Prostate gland (tissue), 2 donors: ENCODE measurements around the gene PIGM. TPM values are rescaled to one million over a fixed set of nuclear protein-coding genes. Genes with fewer than 3 reads are reported as not detected.
A peak's percentile ranks its signal among the peaks of the same experiment; 100 is the strongest.

Source experiments
- DNase-seq: peaks from one replicate; pipeline ENCODE4 v3.0.0-alpha.2; 2019; ENCODE audit warnings: low spot score
- H3K27ac ChIP-seq, 2 donors: fragments of 200-600 bp; sonication (generic); 2 replicates each; pipeline ENCODE4 v1.5.1; 2017 to 2019
- H3K27me3 ChIP-seq: fragments of 200-600 bp; sonication (generic); replicated peaks from 2 replicates; pipeline ENCODE4 v1.5.1; 2019; ENCODE audit not compliant: insufficient read depth
- H3K36me3 ChIP-seq, 2 donors: fragments of 200-600 bp; sonication (generic); 1 replicate in 1 of 2; 2 replicates in 1 of 2; pipeline versions ENCODE4 v1.5.1 to v1.8.1; 2017 to 2019
- H3K4me1 ChIP-seq: fragments of 200-600 bp; sonication (generic); replicated peaks from 2 replicates; pipeline ENCODE4 v1.5.1; 2019
- H3K4me3 ChIP-seq, 2 donors: fragments of 200-600 bp; sonication (generic); 2 replicates each; pipeline ENCODE4 v1.5.1; 2017 to 2019
- H3K9me3 ChIP-seq: fragments of 200-600 bp; sonication (generic); 2 replicates; pipeline ENCODE4 v1.5.1; 2017
- CTCF ChIP-seq, 4 experiments: fragments of 200-600 bp in 2 of 4; fragments of 450-650 bp in 2 of 4; sonication (generic) in 2 of 4; IDR thresholded peaks; 1 replicate in 3 of 4; 2 replicates in 1 of 4; pipeline ENCODE4 v1.5.1; 2016 to 2019; ENCODE audit warnings: antibody characterized with exemption in 4 of 4, mild to moderate bottlenecking in 2 of 4, moderate library complexity in 2 of 4
- POLR2A ChIP-seq: fragments of 450-650 bp; IDR thresholded peaks from one replicate; pipeline ENCODE4 v1.6.1; 2016; ENCODE audit warnings: antibody characterized with exemption, mild to moderate bottlenecking
- POLR2AphosphoS5 ChIP-seq: sonication (generic); formaldehyde crosslinking; IDR thresholded peaks from one replicate; pipeline ENCODE4 v1.6.1; 2017; ENCODE audit warnings: antibody characterized with exemption
- WGBS: methylation state at CpG from one replicate; pipeline ENCODE4 v1.1.5; 2018; 5-methylcytosine and 5-hydroxymethylcytosine counted together
- intact Hi-C: fragments of 100-400 bp; cut with DNase I; formaldehyde crosslinking; loops from one replicate; pipeline ENCODE4 v1.14.2; 2022
- total RNA-seq, 2 donors: library from RNA; depleted of rRNA; stranded (reverse); fragments of >200 nt; gene quantifications; one replicate each; pipeline ENCODE4 v1.1.0, GENCODE V29; 2016

Gene PIGM
- total RNA-seq, 2 donors from 2014 or later, result 5.9 to 8.4 TPM

- no peak for DNase-seq
- Histone ChIP-seq H3K9me3 (no peaks in the 10 kb centered on the region), H3K4me3 (no peak overlapping the region), H3K36me3 (no peaks in the 10 kb centered on the region), H3K27ac (no peak overlapping the region), H3K27me3 (no peaks in the 10 kb centered on the region), H3K4me1 (no peaks in the 10 kb centered on the region)
- intact Hi-C loops, result loop anchor here (10.0 kb wide), 1 partner anchor 224 kb away; the partner anchor contains the start of gene DUSP23
- TF ChIP-seq CTCF (IDR thresholded peaks at IDR 0.05) (no peak), POLR2AphosphoS5 (no peak), POLR2A (no peak)
- 60% methylated on average over 2 of the region's 2 CpGs for WGBS
Measured at GRCh38 chr1:160009081-160009480, 22.7 kb downstream of the PIGM start.

- WGBS, result 69% methylated on average over 3 of the region's 3 CpGs
- DNase-seq, result no peak
- intact Hi-C loops, result loop anchor here (1.0 to 10.0 kb wide), 2 partner anchors 71 to 223 kb away; partner anchors contain the start of gene DUSP23
Measured at GRCh38 chr1:160007577-160008200, 24.1 kb downstream of the PIGM start.

GRCh38 chr1:160006312-160006940, 25.4 kb downstream of the PIGM start:
- intact Hi-C loops, result loop anchor here (10.0 kb wide), 1 partner anchor 222 kb away; the partner anchor contains the start of gene DUSP23
- H3K4me3 ChIP-seq, result no peak overlapping the region
- H3K36me3 ChIP-seq, result no peaks in the 10 kb centered on the region
- peak; percentile 74 for DNase-seq
- H3K27me3 ChIP-seq, result no peaks in the 10 kb centered on the region
- H3K9me3 ChIP-seq, result no peaks in the 10 kb centered on the region
- WGBS, result 23% methylated on average over 5 of the region's 5 CpGs
- no peak overlapping the region for H3K27ac ChIP-seq
- TF ChIP-seq CTCF (IDR thresholded peaks at IDR 0.05) (peak; percentile 74 to 84 (median 75)), POLR2AphosphoS5 (no peak)
- no peaks in the 10 kb centered on the region for H3K4me1 ChIP-seq

More at GRCh38 chr1:160007577-160008200, 24.1 kb downstream of the PIGM start:
- TF ChIP-seq POLR2A, result no peak
- TF ChIP-seq CTCF (IDR thresholded peaks at IDR 0.05), result peak; percentile 67 to 83 (median 81)
- no peaks in the 10 kb centered on the region for H3K36me3 ChIP-seq
- H3K27me3 ChIP-seq, result no peaks in the 10 kb centered on the region
- H3K27ac ChIP-seq, result no peak overlapping the region
- H3K4me3 ChIP-seq, result no peak overlapping the region
- no peaks in the 10 kb centered on the region for H3K4me1 ChIP-seq
- no peaks in the 10 kb centered on the region for H3K9me3 ChIP-seq

- Histone ChIP-seq H3K9me3 (no peaks in the 10 kb centered on the region), H3K27ac (no peak overlapping the region), H3K36me3 (no peaks in the 10 kb centered on the region), H3K4me1 (no peaks in the 10 kb centered on the region), H3K4me3 (no peak overlapping the region), H3K27me3 (no peaks in the 10 kb centered on the region)
- WGBS, result 57% methylated on average over 4 of the region's 4 CpGs
- DNase-seq, result no peak
- TF ChIP-seq CTCF (IDR thresholded peaks at IDR 0.05) (no peak), POLR2A (no peak), POLR2AphosphoS5 (no peak)
- intact Hi-C loops, result loop anchor here (10.0 kb wide), 1 partner anchor 220 kb away; the partner anchor contains the start of gene DUSP23
Measured at GRCh38 chr1:160005070-160005469, 26.7 kb downstream of the PIGM start.
